Adrenal gland (tissue), 5 donors: ENCODE data around the gene KRT72.

Experiments
- POLR2A ChIP-seq, 2 donors: fragments of 450-650 bp; IDR thresholded peaks; one replicate each; pipeline ENCODE4 v1.6.1; 2017; ENCODE audit warnings: antibody characterized with exemption in 2 of 2, mild to moderate bottlenecking in 2 of 2, moderate library complexity in 1 of 2
- TF ChIP-seq, protein P1 (sequence below), 6 experiments: fragments of 450-650 bp in 4 of 6; fragments of 200-600 bp in 2 of 6; sonication (generic) in 1 of 6; IDR thresholded peaks; 1 replicate in 5 of 6; 2 replicates in 1 of 6; pipeline versions ENCODE4 v1.5.1 to v1.8.0; 2016 to 2021; ENCODE audit warnings: antibody characterized with exemption in 6 of 6, mild to moderate bottlenecking in 2 of 6, moderate library complexity in 1 of 6
- donor health status: DM: no; HTN: no; CAD: no.

DNA sequence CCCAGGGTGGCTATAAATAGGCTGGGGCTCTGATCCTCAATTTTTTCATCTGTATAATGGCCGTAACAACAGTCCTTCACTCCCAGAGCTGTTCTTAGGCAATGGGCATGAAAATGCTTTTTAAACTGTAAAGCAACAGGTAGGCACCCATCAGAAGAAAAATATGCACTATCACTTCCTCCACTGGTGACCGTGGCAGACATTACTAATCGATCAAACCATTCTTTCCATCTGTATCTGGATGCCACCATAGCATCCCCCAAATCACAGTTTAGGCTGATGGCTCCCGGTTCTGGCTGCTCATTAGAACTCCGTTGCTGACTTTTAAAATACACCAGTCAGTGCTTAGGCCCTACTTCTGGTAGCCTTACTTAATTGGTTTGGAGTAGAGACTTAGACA, 59.6 kb downstream of the KRT72 start:
- TF ChIP-seq, protein P1, sequence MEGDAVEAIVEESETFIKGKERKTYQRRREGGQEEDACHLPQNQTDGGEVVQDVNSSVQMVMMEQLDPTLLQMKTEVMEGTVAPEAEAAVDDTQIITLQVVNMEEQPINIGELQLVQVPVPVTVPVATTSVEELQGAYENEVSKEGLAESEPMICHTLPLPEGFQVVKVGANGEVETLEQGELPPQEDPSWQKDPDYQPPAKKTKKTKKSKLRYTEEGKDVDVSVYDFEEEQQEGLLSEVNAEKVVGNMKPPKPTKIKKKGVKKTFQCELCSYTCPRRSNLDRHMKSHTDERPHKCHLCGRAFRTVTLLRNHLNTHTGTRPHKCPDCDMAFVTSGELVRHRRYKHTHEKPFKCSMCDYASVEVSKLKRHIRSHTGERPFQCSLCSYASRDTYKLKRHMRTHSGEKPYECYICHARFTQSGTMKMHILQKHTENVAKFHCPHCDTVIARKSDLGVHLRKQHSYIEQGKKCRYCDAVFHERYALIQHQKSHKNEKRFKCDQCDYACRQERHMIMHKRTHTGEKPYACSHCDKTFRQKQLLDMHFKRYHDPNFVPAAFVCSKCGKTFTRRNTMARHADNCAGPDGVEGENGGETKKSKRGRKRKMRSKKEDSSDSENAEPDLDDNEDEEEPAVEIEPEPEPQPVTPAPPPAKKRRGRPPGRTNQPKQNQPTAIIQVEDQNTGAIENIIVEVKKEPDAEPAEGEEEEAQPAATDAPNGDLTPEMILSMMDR (IDR thresholded peaks at IDR 0.05) = no peak
- no peak for TF ChIP-seq POLR2A (IDR thresholded peaks at IDR 0.05)
